ENCODE results near the gene QKI.

DNA sequence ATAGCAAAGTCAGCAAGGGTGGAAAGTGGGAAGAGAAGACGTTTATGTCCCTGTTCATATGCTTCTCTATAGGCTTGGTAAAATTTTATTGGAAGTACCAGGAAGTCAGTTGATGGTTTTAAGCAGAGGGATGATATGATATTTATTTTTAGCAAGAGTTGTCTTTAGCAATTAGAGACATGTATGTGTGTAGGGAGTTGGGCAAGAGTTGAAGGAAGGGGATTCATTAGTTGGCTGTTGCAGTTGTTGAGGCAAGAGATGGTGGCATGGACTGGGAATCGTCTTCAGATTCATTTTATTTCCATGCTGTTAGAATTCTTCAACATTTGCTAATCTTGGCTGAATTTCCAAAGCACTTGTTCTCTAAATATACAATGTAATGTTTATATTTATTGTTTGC, 85.6 kb downstream of the QKI start:
- TF ChIP-seq, protein P1, sequence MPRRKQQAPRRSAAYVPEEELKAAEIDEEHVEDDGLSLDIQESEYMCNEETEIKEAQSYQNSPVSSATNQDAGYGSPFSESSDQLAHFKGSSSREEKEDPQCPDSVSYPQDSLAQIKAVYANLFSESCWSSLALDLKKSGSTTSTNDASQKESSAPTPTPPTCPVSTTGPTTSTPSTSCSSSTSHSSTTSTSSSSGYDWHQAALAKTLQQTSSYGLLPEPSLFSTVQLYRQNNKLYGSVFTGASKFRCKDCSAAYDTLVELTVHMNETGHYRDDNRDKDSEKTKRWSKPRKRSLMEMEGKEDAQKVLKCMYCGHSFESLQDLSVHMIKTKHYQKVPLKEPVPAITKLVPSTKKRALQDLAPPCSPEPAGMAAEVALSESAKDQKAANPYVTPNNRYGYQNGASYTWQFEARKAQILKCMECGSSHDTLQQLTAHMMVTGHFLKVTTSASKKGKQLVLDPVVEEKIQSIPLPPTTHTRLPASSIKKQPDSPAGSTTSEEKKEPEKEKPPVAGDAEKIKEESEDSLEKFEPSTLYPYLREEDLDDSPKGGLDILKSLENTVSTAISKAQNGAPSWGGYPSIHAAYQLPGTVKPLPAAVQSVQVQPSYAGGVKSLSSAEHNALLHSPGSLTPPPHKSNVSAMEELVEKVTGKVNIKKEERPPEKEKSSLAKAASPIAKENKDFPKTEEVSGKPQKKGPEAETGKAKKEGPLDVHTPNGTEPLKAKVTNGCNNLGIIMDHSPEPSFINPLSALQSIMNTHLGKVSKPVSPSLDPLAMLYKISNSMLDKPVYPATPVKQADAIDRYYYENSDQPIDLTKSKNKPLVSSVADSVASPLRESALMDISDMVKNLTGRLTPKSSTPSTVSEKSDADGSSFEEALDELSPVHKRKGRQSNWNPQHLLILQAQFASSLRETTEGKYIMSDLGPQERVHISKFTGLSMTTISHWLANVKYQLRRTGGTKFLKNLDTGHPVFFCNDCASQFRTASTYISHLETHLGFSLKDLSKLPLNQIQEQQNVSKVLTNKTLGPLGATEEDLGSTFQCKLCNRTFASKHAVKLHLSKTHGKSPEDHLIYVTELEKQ (tag by site-specific recombination; IDR thresholded peaks at IDR 0.05; ENCODE audit: borderline replicate concordance): no peak
- TF ChIP-seq, protein P2, sequence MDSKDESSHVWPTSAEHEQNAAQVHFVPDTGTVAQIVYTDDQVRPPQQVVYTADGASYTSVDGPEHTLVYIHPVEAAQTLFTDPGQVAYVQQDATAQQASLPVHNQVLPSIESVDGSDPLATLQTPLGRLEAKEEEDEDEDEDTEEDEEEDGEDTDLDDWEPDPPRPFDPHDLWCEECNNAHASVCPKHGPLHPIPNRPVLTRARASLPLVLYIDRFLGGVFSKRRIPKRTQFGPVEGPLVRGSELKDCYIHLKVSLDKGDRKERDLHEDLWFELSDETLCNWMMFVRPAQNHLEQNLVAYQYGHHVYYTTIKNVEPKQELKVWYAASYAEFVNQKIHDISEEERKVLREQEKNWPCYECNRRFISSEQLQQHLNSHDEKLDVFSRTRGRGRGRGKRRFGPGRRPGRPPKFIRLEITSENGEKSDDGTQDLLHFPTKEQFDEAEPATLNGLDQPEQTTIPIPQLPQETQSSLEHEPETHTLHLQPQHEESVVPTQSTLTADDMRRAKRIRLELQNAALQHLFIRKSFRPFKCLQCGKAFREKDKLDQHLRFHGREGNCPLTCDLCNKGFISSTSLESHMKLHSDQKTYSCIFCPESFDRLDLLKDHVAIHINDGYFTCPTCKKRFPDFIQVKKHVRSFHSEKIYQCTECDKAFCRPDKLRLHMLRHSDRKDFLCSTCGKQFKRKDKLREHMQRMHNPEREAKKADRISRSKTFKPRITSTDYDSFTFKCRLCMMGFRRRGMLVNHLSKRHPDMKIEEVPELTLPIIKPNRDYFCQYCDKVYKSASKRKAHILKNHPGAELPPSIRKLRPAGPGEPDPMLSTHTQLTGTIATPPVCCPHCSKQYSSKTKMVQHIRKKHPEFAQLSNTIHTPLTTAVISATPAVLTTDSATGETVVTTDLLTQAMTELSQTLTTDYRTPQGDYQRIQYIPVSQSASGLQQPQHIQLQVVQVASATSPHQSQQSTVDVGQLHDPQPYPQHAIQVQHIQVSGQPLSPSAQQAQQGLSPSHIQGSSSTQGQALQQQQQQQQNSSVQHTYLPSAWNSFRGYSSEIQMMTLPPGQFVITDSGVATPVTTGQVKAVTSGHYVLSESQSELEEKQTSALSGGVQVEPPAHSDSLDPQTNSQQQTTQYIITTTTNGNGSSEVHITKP (tag by site-specific recombination; IDR thresholded peaks at IDR 0.05): no peak
- TF ChIP-seq ZNF560 (tag by site-specific recombination; IDR thresholded peaks at IDR 0.05; ENCODE audit: borderline replicate concordance): no peak
- TF ChIP-seq SP2 (tag by site-specific recombination; IDR thresholded peaks at IDR 0.05): no peak
- no peak for TF ChIP-seq ZSCAN30 (tag by site-specific recombination; IDR thresholded peaks at IDR 0.05)
- TF ChIP-seq, protein P3, sequence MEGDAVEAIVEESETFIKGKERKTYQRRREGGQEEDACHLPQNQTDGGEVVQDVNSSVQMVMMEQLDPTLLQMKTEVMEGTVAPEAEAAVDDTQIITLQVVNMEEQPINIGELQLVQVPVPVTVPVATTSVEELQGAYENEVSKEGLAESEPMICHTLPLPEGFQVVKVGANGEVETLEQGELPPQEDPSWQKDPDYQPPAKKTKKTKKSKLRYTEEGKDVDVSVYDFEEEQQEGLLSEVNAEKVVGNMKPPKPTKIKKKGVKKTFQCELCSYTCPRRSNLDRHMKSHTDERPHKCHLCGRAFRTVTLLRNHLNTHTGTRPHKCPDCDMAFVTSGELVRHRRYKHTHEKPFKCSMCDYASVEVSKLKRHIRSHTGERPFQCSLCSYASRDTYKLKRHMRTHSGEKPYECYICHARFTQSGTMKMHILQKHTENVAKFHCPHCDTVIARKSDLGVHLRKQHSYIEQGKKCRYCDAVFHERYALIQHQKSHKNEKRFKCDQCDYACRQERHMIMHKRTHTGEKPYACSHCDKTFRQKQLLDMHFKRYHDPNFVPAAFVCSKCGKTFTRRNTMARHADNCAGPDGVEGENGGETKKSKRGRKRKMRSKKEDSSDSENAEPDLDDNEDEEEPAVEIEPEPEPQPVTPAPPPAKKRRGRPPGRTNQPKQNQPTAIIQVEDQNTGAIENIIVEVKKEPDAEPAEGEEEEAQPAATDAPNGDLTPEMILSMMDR (tag by site-specific recombination; IDR thresholded peaks at IDR 0.05): no peak

All from HEK293 (cell line).